ENCODE results near the gene ST3GAL5.

GRCh38 chr2:85796341-85797262 lies 92.2 kb downstream of the ST3GAL5 start:
- TF ChIP-seq, protein P1, sequence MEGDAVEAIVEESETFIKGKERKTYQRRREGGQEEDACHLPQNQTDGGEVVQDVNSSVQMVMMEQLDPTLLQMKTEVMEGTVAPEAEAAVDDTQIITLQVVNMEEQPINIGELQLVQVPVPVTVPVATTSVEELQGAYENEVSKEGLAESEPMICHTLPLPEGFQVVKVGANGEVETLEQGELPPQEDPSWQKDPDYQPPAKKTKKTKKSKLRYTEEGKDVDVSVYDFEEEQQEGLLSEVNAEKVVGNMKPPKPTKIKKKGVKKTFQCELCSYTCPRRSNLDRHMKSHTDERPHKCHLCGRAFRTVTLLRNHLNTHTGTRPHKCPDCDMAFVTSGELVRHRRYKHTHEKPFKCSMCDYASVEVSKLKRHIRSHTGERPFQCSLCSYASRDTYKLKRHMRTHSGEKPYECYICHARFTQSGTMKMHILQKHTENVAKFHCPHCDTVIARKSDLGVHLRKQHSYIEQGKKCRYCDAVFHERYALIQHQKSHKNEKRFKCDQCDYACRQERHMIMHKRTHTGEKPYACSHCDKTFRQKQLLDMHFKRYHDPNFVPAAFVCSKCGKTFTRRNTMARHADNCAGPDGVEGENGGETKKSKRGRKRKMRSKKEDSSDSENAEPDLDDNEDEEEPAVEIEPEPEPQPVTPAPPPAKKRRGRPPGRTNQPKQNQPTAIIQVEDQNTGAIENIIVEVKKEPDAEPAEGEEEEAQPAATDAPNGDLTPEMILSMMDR (IDR thresholded peaks at IDR 0.05; ENCODE audit: control extremely low read depth in 1 of 3, insufficient read depth in 1 of 3, low read depth in 1 of 3, low read length in 3 of 3) = no peak
- TF ChIP-seq EZH2 (IDR thresholded peaks at IDR 0.05; ENCODE audit: low read depth, low read length, severe bottlenecking) (no peak), CHD2 (IDR thresholded peaks at IDR 0.05; ENCODE audit: low read length) (no peak), SUZ12 (IDR thresholded peaks at IDR 0.05; ENCODE audit: low read length) (no peak), TBP (IDR thresholded peaks at IDR 0.05; ENCODE audit: low read depth, low read length) (no peak), HDAC2 (IDR thresholded peaks at IDR 0.05; ENCODE audit: borderline replicate concordance in 1 of 2, low read depth in 2 of 2, low read length in 2 of 2) (no peak), POLR2AphosphoS5 (IDR thresholded peaks at IDR 0.05; ENCODE audit: low read depth, low read length) (no peak), POLR2A (IDR thresholded peaks at IDR 0.05; ENCODE audit: control extremely low read depth in 1 of 2, low read depth in 2 of 2, low read length in 2 of 2) (no peak), CREB1 (IDR thresholded peaks at IDR 0.05) (no peak), ZNF274 (IDR thresholded peaks at IDR 0.05; ENCODE audit: borderline replicate concordance, extremely low read depth, low read length) (no peak), KDM4A (IDR thresholded peaks at IDR 0.05; ENCODE audit: low read depth, low read length, severe bottlenecking) (no peak)
- TF ChIP-seq, protein P2, sequence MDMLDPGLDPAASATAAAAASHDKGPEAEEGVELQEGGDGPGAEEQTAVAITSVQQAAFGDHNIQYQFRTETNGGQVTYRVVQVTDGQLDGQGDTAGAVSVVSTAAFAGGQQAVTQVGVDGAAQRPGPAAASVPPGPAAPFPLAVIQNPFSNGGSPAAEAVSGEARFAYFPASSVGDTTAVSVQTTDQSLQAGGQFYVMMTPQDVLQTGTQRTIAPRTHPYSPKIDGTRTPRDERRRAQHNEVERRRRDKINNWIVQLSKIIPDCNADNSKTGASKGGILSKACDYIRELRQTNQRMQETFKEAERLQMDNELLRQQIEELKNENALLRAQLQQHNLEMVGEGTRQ (IDR thresholded peaks at IDR 0.05; ENCODE audit: low read length) = no peak
- TF ChIP-seq, protein P3, sequence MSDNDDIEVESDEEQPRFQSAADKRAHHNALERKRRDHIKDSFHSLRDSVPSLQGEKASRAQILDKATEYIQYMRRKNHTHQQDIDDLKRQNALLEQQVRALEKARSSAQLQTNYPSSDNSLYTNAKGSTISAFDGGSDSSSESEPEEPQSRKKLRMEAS (IDR thresholded peaks at IDR 0.05) = no peak

All from H1 (cell line).